HFF-Myc (cell line): ENCODE results near the gene ABLIM2.

Source experiments
- DNase-seq: peaks from one replicate; pipeline ENCODE4 v3.0.0-alpha.2; 2011; ENCODE audit warnings: low read depth; ENCODE audit errors: extremely low read depth
- H3K4me3 ChIP-seq: replicated peaks from 2 replicates; pipeline ENCODE4 v1.5.1; 2011; ENCODE audit warnings: low read depth, mild to moderate bottlenecking, control low read depth, low read length
- TF ChIP-seq, protein P1 (sequence below): IDR thresholded peaks from 2 replicates; pipeline ENCODE4 v1.5.1; 2012; ENCODE audit warnings: mild to moderate bottlenecking, low read depth, low read length, control low read depth; ENCODE audit errors: missing control alignments

The ABLIM2 gene

DNA sequence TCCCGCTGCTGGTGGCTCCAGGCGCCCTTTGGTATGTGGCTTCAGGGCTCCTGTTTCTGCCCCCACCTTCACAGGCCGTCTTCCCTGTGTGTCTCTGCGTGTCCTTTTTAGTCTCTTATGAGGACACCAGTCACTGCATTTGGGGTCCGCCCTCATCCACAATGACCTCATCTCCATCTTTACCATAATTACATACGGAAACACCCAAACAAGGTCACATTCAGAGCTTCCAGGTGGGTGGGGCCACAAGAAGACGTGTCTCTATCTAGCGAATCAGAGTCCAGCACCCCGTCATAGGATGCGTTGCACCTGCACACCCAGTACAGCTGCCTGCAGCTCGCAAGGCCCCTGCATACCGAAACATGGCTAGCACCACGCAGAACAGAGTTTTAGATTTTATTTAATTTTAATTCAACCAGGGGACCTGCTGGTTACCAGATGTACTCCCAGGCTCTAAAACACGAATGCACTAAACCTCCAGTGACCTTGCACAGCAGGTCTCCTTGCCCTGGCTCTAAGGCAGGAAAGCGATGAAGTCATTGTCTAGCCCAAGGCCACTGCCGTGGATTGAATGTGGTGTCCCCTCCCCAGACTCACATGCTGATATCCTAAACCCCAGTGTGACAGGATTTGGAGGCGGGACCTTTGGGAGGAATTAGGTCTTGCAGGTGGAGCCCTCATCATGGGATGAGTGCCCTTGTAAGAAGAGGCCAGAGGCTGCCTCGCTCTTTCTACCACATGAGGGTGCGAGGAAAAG is 30.3 kb downstream of the ABLIM2 start:
- no peak overlapping the region for H3K4me3 ChIP-seq
- DNase-seq, result no peak
- TF ChIP-seq, protein P1, sequence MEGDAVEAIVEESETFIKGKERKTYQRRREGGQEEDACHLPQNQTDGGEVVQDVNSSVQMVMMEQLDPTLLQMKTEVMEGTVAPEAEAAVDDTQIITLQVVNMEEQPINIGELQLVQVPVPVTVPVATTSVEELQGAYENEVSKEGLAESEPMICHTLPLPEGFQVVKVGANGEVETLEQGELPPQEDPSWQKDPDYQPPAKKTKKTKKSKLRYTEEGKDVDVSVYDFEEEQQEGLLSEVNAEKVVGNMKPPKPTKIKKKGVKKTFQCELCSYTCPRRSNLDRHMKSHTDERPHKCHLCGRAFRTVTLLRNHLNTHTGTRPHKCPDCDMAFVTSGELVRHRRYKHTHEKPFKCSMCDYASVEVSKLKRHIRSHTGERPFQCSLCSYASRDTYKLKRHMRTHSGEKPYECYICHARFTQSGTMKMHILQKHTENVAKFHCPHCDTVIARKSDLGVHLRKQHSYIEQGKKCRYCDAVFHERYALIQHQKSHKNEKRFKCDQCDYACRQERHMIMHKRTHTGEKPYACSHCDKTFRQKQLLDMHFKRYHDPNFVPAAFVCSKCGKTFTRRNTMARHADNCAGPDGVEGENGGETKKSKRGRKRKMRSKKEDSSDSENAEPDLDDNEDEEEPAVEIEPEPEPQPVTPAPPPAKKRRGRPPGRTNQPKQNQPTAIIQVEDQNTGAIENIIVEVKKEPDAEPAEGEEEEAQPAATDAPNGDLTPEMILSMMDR, result no peak

DNA sequence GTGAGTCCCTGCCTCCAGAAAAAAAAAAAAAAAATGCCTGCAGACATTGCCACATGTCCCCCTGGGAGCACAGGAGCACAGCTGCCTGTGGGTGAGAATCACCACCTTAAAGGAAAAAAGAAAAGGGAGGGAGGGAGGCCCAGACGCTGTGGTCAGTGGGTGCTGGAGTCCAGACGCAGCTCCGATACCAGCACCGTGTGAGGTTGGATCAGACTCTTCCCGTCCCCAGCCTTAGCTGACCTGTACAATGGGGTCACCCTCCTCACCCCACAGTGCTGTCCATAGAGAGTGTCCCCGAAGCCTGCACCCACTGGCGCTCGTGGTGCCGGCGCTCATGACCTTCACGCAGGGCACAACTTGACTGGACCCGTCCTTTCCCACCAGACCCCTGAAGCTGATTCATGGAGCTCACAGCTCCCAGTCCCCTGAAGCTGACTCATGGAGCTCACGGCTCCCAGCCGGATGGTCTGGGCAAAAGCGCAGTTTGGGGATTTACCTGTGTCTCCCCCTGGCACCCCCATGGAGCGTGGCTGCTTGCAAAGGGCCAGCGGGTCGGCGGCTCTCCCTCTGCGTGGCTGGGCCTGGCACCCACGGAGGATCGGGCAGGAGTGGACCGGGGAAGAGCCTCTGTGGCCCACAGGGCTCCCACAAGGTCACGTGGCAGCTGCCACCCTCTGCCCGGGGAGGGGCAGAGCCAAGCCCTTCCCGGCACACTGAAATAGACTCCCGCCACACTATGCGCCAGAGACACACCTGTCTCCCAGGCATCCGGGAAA is 31.4 kb downstream of the ABLIM2 start:
- TF ChIP-seq, protein P1, result no peak
- H3K4me3 ChIP-seq, result no peak overlapping the region
- no peak for DNase-seq

DNA sequence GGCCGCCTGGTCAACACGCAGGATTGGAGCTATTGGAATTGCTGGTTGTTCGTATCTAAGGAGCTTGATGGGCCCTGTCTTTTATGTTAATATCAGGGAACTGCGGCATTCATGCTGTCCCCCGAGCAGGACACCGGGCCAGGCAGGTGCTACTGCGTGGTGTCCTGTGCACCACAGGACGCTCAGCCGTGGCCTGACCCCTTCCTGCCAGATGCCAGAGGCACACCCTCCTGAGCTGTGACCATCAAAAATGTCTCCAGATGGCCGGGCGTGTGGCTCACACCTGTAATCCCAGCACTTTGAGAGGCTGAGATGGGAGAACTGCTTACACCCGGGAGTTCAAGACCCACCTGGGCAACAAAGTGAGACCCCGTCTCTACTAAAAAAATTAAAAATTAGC is 32.1 kb downstream of the ABLIM2 start:
- no peak overlapping the region for H3K4me3 ChIP-seq
- TF ChIP-seq, protein P1, result no peak
- DNase-seq, result no peak

DNA sequence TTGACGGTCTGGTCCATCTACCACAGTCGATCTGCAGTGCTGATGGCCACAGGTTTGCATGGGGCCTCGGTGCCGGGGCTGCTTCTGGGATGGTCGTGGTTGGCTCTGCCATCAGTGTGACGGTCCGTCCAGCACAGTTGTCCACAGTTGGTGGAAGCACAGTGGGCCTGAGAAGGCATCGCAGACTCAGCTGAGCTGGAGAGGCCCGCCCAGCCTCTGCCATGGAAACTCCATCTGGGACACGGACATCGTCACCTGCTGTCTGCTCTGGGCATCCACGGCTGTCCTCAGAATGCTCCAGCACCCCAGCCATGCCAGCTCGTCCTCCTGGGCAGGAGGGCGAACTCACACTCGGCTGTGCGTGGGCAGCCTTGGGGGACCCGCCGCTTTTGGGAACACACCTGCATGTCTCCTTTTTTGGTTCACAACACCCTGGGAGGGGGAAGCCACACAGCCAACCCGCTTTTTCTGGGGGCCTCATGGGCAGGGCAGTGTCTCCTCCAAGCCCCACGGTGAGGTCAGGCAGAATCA is 33.0 kb downstream of the ABLIM2 start:
- TF ChIP-seq, protein P1, result no peak
- DNase-seq, result no peak
- no peak overlapping the region for H3K4me3 ChIP-seq

DNA sequence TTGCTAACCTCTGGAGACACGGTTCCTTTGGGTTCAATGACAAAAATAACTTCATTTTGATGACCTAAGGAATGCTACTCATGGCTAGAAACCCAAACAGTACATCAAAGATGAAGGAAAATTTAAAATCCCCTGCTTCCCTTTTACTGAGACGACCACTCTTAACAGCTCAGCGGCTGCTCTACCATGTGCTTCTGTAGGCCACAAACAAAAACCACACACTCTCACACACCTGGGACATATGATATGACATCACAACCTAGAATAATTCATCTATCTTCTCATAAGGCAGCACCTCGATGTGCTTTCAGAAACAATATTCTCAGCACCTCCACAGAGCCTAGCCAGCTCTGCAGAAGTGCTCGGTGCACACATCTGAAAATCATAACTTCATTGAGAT is 34.7 kb downstream of the ABLIM2 start:
- TF ChIP-seq, protein P1, result no peak
- no peak for DNase-seq
- no peak overlapping the region for H3K4me3 ChIP-seq

DNA sequence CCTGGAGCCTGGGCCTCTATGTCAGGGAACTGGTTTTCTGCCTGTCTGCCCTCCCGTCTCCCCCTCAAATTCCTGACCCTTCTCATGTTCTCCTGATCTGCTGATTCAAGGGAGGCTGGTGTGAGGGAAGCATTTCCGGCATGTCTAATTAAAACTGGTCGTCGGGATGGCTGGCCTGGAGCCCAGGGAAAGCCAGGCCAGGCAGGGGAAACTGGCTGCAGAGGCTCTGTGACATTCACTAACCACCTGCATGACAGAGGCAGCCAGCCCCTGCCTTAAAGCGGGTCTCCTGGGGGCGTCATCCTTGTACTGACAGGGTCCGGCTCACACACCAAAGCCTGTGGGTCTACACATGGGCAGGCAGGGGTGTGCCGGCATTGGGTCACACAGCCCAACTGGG is 35.2 kb downstream of the ABLIM2 start:
- no peak for DNase-seq
- TF ChIP-seq, protein P1, result no peak
- H3K4me3 ChIP-seq, result no peak overlapping the region
